Germinal center (tissue), 1 donor: ENCODE data around the gene COL28A1.
"Not testable (repeated sequence)": the region's sequence is repeated elsewhere in the genome, so short reads cannot be mapped to it uniquely, and the experiment has no call there.

Experiments used
- DNase-seq: peaks from one replicate; pipeline ENCODE4 v3.0.0; 2012; ENCODE audit warnings: mixed read lengths, low spot score

The COL28A1 gene

GRCh38 chr7:7416031-7416858 is 119.4 kb downstream of the COL28A1 start:
- DNase-seq: no peak

- DNase-seq: no peak
Observed at GRCh38 chr7:7414791-7415603, 120.7 kb downstream of the COL28A1 start.

GRCh38 chr7:7408001-7408770 is 127.5 kb downstream of the COL28A1 start:
- DNase-seq: no peak

GRCh38 chr7:7405461-7405860 is 130.2 kb downstream of the COL28A1 start:
- DNase-seq: no peak

GRCh38 chr7:7399707-7400106 is 136.0 kb downstream of the COL28A1 start:
- no peak for DNase-seq

GRCh38 chr7:7395785-7396184 is 139.9 kb downstream of the COL28A1 start:
- DNase-seq: no peak

GRCh38 chr7:7388164-7388563 is 147.5 kb downstream of the COL28A1 start:
- DNase-seq: not testable (repeated sequence)

GRCh38 chr7:7385421-7385820 is 150.3 kb downstream of the COL28A1 start:
- DNase-seq: no peak

- DNase-seq: no peak
Observed at GRCh38 chr7:7384228-7384627, 151.4 kb downstream of the COL28A1 start.

- no peak for DNase-seq
Observed at GRCh38 chr7:7375538-7375937, 160.1 kb downstream of the COL28A1 start.

- no peak for DNase-seq
Observed at GRCh38 chr7:7370076-7370475, 165.6 kb downstream of the COL28A1 start.

GRCh38 chr7:7369134-7369533 is 166.5 kb downstream of the COL28A1 start:
- no peak for DNase-seq

- no peak for DNase-seq
Observed at GRCh38 chr7:7354674-7355073, 181.0 kb downstream of the COL28A1 start.

GRCh38 chr7:7352845-7353244 is 182.8 kb downstream of the COL28A1 start:
- no peak for DNase-seq

GRCh38 chr7:7351832-7352231 is 183.8 kb downstream of the COL28A1 start:
- DNase-seq: no peak

- DNase-seq: no peak
Observed at GRCh38 chr7:7351156-7351555, 184.5 kb downstream of the COL28A1 start.

- no peak for DNase-seq
Observed at GRCh38 chr7:7349156-7349555, 186.5 kb downstream of the COL28A1 start.

GRCh38 chr7:7347045-7347444 is 188.6 kb downstream of the COL28A1 start:
- no peak for DNase-seq

- DNase-seq: no peak
Observed at GRCh38 chr7:7344583-7344982, 191.1 kb downstream of the COL28A1 start.

- no peak for DNase-seq
Observed at GRCh38 chr7:7335909-7336308, 199.8 kb downstream of the COL28A1 start.

GRCh38 chr7:7335215-7335614 is 200.5 kb downstream of the COL28A1 start:
- no peak for DNase-seq

- no peak for DNase-seq
Observed at GRCh38 chr7:7333610-7334009, 202.1 kb downstream of the COL28A1 start.
